Measurements from ENCODE around the gene CDIP1.
A peak's percentile ranks its signal among the peaks of the same experiment; 100 is the strongest.

The CDIP1 gene

DNA sequence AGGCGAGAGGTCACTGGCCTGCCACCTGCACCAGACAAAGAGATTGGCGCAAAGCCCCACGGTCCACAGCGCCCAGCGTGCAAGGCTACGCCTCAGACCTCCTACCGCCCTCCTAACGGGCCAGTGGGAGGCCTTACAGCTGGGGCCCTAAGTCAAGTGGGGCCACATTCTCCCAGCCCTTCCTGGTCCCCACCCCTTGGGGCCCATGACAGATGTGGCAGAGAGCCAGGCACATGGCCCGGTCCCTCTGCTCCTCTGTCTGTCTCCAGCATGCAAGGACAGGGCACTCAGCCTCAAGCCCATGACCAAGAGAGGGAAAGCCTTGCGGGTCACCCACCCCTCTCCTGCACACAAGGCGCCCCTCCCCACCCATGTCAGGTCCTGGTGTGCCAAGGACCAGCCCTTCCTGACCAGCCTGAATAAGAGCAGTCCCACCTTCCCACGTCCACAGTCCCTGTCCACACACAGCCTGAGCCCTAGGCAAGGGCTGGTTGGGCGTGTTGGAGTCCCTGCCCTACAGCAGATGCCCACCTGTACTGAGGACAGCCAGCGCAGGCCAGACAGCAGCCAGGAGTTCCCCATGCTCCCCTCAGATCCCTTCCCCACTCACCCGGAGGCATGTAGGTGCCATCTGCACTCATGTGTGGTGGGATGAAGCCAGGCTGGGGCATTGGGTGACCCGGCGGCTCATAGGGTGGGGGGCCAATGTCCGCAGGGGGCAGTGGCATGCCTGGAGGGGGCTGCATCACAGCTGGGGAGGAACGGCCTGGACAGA, 25.3 kb downstream of the CDIP1 start:
- DNase-seq = no peak

DNA sequence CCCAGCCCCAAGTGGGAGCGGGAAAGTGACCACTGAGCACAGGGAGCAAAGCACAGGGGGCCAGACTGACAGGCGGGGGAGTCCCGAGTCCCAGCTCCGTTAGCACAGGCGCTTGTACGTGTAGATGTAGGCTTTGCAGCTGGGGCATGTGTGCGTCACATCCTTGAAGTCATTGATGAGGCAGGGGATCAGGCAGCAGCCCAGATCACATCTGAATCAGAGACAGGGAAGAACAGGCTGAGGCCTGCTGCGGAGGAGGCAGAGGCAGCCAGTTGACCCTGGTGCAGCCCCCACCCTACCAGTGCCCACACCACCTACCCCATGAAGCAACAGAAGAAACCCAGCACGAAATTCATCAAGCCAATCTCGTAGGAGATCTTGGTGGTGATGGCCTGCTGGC, 26.1 kb downstream of the CDIP1 start:
- no peak for DNase-seq

DNA sequence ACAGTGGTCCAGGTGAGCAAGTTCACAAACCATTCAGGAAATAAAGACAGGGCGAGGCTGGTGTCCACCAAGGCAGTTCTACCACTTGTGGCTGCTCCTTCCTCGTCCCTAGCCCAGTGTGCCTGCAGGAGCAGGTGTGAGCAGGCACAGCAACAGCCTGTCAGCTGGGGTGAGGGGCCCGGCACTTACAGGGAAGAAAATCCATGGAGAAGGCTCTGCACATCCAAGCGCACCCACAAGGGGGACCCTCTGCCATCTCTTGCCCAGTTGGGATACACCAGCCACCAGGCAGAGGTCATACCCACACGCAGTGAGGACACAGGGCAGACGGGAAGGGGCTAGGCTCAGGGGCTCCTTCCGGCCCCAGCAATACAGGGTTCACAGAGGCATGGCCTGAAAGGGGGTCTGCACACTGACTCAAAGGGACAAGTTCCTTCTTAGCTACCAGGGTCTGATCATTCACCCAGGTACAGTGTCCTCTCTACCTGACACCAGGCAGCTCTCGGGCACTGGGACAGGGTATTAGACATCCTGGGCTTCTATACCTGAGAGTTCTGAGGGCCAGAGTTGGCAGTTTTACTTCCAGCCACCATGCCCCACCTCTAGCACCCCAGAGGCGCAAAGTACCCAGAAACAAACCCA, 27.0 kb downstream of the CDIP1 start:
- DNase-seq = peak in 1 of 2 donors; percentile 23

DNA sequence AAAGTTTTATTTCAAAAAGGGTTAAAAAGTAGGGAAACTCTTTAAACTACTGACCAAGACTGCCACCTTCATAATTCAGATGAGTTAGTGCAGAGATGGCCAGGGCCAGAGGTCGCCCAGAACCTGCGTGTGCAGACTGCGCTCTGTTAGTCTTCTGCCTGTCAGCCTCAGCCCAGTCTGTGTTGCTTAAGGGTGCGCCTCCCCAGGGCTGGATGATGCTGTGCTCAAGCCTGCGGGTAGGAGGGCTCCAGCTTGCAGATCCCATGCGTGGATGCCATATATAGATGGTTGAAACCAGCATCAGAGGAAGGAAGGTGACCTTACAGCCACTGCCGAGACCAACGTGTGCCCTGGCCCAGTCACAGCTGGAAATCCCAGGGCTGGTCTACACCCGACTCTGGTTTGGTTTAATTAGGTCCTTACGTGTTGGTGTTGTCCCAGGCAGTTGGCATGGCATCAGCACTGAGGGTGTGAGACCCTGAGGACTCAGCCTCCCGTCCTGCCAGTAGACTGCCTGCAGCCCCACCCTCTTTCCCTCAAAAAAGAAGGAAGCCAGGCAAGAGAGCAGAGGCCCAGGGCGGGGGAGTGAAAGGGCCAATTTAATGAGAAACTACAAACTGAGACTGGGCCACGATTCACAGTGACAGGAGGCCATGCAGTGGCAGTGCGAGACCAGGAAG, 27.7 kb downstream of the CDIP1 start:
- peak in 1 of 2 donors; percentile 44 for DNase-seq

DNA sequence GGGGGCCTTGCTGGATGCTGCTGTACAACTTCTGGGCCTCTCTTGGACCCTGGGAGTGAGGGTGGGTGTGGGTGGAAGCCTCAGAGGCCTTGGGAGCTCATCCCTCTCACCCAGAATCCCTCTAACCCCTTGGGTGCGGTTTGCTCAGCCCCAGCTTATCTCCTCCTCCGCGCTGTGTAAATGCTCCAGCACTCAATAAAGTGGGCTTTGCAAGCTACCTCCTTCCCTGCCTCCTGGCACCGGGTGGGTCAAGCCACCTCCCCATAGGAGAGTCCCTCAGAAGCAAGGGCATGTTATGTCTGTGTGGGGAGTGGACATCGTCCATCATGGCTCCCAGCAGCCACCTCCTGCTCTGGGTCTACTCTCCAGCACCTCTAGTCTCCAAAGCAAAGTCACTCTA, 28.4 kb downstream of the CDIP1 start:
- DNase-seq = no peak

DNA sequence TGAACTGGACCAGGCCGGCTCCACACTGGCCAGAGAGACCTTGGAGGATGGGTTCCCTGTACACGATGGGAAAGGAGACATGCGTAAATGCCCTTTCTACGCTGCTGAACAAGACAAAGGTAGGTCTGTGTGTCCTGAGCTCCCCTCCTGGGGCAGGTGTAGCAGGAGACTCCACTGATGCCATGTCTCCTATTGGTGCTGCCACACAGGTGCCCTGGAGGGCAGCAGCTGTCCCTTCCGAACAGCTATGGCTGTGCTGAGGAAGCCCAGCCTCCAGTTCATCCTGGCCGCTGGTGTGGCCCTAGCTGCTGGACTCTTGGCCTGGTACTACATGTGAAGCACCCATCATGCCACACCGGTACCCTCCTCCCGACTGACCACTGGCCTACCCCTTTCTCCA, 29.2 kb downstream of the CDIP1 start:
- no peak for DNase-seq

DNA sequence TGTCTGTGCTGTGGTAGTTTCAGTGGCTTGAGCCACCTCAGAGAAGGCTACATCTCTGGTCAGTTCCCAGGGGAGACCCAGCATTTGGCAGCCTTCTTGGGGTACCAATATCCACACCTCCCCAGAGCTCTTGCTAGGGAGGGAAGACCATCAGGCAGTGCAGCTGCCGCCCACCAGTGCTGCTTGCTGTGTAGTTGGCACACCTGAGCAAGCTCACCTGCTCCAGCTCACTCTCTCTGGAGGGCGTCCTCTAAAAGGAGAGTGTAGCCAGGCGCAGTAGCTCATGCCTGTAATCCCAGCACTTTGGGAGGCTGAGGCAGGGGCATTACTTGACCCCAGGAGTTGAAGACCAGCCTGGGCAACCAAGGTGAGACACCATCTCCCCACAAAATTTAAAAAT, 29.8 kb downstream of the CDIP1 start:
- no peak for DNase-seq

DNA sequence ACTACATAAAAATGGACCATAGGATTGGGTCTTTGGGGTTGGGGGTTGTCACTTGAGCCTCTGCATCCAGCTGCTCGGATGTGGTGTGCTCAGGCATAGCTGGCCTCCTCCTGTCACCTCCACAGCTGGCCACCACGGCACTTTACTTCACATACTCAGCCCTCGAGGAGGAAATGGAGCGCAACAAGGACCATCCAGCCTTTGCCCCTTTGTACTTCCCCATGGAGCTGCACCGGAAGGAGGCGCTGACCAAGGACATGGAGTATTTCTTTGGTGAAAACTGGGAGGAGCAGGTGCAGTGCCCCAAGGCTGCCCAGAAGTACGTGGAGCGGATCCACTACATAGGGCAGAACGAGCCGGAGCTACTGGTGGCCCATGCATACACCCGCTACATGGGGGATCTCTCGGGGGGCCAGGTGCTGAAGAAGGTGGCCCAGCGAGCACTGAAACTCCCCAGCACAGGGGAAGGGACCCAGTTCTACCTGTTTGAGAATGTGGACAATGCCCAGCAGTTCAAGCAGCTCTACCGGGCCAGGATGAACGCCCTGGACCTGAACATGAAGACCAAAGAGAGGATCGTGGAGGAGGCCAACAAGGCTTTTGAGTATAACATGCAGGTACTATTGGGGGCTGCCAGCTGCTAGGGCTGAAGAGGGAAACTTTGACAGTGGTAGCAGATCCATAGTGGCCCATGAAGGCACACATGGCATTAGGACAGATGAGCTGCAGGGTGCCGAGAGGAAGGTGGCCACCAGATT, 30.8 kb downstream of the CDIP1 start:
- DNase-seq = no peak

DNA sequence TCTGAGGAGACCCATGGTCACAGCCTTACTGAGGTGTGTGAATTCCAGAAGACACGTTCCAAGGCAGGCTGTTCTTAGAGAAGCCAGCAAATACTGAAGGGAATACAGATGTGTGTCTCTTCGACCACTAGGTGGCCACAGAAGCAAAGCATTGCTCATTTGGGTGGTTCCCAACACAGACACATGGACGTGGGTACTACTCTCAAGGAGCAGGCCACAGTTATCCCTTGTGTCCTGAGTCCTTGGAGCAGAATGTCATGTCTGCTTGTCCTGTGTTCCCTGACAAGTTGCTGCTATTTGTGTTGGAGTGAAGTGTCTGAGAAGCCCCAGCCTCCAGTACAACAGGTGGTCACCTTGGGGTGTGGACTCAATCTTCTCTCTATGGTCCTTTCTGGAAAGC, 32.1 kb downstream of the CDIP1 start:
- peak; percentile 81 to 82 for DNase-seq

DNA sequence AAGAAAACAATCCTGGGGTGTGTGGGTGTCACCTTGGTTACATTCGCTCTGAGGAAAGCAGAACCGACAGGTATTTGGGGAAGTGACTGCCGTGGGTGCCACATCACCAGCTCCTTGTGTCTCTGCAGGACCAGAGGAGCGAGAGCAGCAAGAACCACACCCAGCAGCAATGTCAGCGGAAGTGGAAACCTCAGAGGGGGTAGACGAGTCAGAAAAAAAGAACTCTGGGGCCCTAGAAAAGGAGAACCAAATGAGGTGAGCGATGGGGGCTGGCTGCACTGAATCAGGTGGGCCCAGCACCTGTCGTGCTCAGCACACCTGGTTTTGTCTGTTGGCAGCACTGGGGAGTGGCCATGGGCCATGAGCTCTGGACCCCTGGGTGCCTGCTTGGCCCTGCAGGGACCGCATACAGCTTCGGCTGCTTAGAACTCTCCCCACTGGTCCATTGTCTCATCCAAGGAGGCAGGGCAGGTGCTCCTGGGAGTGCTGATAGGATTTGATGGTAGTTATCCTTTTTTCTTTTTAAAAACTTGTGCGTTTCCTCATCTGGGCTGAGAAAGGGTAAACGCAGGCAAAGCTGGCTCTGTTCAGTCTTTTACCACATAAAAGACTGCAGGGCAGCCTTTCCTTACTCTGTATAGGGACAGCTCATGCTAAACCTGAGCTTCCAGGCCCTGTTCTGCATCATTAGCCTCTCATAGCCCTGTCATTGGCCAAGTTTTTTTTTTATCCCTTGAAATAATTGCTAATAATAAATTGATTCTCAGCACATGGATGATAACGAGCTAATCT, 33.0 kb downstream of the CDIP1 start:
- DNase-seq = peak; percentile 87 to 94

DNA sequence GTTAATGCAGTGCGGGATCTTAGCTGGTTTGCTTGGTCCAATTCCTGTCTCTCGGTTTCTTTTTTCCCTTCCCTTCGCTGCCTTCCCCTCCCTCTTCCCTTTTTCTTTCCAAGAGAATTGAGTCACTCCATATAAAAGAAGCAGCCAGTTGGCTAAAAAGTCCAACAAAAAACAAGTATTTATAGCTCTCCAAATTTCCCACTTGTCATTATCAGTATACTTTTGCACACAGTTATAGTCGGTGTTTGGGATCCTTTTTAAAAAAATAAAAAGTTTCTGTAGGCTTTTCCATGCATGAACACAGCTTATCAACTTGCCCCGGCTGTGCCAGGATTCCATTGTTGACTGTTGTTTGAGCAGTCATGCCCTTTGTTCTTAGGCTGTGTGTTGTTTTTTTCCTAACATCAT, 37.5 kb downstream of the CDIP1 start:
- no peak for DNase-seq

DNA sequence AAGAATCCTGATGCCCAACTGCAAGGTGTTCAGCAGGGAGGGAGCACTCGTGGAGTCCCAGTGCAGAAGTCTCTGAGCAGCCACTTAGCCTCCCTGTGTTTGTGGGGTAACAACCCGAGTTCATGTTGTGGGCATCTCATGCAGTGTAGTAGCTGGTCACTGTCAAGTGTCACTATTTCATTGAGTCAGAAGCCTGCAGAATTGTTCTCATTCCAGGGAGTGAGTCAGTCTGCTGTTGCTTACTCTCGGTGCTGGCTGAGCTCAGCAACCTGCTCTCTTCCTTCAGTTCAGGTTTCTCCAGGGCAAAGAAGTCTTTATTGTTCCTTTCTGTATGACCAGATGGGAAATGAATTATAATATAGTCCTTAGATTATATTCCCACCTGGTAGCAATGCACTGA, 38.3 kb downstream of the CDIP1 start:
- DNase-seq = no peak

DNA sequence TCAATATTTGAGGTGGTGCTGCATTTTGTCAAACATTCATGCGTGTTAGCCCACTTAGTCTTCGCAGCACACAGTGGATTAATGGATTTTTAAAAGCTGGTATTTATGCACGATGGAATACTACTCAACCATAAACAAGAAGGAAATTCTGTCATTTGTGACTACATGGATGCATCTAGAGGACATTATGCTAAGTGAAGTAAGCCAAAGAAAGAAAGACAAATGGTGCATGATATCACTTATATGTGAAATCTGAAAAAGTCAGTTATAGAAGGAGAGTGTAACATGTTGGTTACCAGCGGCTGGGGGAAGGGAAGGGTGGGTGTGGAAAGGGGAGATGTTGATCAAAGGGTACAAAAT, 39.4 kb downstream of the CDIP1 start:
- no peak for DNase-seq

DNA sequence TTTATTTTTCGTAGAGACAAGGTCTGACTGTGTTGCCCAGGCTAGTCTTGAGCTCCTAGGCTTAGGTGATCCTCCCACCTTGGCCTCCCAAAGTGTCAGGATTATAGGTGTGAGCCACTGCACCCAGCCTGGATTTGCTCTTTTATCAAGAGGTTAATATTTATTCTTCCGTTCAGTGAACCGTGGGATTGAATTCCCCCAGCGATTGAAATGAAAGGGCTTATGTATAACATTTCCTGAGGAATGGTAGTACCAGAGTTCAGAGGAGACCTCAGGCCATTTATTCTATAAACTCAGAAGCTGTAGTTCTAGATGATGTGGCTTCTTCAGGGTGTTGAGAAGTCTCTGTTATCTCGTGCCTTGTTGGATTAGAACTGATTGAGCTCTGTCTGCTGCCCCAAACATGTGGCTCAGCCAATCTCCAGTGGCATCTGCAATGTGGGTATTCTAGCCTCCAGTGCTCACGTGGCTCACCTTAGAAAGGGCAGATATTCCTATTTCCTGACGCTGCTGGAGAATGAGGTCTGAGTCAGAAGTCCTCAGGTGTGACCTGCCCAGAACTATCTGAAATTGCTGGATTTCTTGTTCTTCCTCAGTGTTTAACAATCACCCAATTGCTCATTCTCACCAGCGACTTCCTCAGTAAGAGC, 39.9 kb downstream of the CDIP1 start:
- DNase-seq = no peak

DNA sequence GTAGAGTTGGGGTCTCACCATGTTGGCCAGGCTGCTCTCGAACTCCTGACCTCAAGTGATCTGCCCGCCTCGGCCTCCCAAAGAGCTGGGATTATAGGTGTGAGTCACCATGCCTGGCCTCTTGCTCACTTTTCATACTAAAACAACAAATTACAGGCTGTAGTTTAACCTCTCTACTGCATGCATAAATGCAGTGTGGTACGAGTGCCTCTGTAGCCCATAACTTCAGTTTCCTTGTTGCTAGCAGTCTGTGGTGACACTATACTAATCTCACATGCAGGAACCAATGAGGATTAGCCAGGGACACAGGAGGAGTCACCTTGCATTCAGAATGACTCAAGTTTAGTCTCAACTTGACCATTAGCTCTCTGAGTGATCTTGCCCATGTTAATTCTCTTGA, 42.3 kb downstream of the CDIP1 start:
- DNase-seq = no peak

DNA sequence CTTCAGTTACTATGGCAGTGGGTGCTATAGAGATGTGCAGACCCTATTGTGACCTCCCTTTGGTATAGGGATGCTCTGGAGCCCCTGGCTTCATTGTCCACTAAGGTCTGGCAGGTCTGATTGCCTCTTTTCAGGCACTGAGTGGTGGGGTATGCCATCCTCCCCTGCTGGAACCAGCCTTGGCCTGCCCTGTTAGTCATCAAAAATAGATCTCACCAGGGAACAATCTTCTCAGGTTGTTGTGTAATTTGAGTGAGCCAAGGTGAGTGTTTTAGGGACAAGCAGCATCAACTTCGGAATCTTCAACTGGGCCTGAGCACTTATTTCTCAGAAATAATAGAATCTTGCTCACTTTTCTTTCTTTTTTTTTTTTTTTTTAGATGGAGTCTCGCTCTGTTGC, 42.8 kb downstream of the CDIP1 start:
- no peak for DNase-seq

DNA sequence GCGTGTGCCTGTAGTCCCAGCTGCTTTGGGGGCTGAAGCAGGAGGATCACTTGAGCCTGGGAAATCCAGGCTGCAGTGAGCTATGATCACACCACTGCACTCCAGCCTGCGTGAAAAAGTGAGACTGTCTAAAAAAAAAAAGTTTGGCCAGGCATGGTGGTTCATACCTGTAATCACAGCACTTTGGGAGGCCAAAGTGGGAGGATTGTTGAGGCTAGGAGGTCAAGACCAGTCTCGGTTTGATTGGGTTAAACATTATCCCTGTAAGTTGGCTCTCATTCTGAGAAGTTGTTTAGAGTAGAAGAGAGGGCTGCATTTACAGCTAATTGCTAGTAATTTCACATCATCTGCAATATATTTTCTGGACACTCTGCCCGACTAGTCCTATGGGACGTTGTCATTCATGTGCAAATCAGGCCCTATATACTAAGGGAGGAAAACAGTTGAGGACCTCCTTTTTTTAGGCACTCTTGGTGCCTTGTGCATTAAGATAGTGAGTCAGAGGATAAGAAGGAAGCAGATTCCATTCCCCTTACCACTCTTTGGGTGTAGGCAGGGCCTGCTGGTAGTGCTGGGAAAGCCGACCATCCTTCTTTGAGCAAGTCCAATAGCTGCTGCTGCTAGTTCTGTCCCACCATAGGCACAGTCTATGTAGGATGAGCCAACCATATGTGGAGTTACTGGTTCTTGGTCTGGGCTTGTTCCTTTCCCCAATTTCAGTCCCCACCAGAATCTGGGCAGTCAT, 43.7 kb downstream of the CDIP1 start:
- no peak for DNase-seq

DNA sequence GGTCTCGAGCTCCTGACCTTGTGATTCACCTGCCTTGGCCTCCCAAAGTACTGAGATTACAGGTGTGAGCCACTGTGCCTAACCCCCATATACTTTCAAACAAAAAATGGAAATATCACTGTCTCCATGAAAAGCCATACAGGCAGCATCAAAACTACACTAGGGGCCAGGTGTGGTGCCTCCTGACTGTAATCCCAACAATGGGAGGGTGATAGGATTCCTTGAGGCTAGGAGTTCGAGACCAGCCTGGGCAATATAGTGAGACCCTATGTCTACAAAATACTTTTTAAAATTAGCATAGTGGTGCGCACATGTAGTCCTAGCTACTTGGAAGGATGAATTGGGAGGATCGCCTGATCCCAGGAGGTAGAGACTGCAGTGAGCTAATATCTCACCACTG, 46.7 kb downstream of the CDIP1 start:
- no peak for DNase-seq

DNA sequence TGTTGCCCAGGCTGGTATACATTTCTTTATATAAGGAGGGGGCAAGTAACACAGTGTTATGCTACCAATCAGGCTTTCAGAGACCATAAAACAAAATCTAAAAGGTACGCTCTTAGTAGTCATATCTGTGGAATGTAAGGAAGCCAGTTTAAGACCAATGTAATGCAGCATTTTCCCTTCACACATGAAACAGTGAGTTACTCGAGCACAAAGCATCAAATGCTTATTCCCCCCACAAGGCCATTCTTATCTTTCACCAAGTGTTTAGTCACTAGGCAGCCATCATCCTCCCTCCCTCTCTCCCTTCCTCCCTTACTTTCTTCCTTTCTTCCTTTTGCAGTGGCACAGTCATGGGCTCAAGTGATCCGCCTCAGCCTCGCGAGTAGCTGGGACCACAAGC, 49.5 kb downstream of the CDIP1 start:
- no peak for DNase-seq

DNA sequence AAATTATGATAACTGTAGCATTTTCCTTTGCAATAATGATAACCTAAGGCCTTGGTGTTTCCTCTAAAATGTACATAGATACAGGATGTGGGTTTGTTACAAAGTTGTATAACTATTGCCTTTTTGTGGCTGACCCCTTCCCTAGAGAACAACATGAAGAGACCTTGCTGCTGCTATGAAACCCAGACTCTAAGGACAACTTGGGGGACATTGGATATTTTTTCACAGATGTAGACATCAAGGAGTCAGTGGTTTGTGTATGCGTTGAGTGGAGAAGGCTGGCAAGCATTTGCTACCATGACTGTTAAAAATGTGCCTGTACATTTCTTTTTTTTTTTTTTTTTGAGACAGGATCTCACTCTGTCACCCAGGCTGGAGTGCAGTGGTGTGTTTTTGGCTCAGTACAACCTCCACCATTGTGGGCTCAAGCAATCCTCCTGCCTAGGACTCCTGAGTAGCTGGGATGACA, 50.0 kb downstream of the CDIP1 start:
- DNase-seq = peak in 1 of 2 donors; percentile 70

DNA sequence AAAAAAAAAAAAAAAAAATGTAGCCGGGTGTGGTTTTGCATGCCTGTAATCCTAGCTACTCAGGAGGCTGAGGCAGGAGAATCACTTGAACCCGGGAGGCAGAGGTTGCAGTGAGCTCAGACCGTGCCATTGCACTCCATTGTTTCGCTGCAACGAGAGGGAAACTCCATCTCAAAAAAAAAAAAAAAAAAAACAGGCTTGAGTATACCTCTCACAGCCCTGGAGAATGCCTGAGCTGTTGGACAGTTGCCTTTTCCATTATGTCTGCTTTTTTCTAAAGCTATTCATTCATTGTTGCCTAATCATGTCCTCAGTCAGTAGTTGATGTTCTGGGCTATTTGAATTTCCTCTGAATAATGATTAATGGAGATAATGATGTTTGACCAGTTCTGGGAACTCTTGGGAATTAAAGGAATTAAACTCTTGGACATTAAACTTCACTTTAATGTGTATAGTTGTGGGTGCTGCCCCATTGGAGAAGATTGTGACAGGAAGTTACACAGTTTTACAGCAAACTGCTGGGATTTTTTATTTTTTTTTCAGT, 50.5 kb downstream of the CDIP1 start:
- DNase-seq = no peak

Measured in CD4-positive, alpha-beta T cell treated with Interleukin-4 for 1 hour (primary cell).